Measurements from ENCODE around the gene NLRC5. TPM values are rescaled to one million over a fixed set of nuclear protein-coding genes. Genes with fewer than 3 reads are reported as not detected.

The NLRC5 gene
- total RNA-seq, 1 donor from 2014 or later, result not detected

GRCh38 chr16:57127836-57128235 lies 138.5 kb downstream of the NLRC5 start:
- no peak for DNase-seq (ENCODE audit: low spot score)
- no peaks in the 10 kb centered on the region for H4K20me1 ChIP-seq (ENCODE audit: low read depth)
- H3K4me3 Mint-ChIP-seq, result no peak overlapping the region
- no peak overlapping the region for H3K9ac ChIP-seq
- H3K79me2 ChIP-seq (ENCODE audit: low read depth), result no peaks in the 10 kb centered on the region
- H3K36me3 ChIP-seq, result no peaks in the 10 kb centered on the region
- no peaks in the 10 kb centered on the region for H3F3A ChIP-seq (ENCODE audit: low read depth)
- no peak for TF ChIP-seq EZH2 (IDR thresholded peaks at IDR 0.05)
- TF ChIP-seq, protein P1, sequence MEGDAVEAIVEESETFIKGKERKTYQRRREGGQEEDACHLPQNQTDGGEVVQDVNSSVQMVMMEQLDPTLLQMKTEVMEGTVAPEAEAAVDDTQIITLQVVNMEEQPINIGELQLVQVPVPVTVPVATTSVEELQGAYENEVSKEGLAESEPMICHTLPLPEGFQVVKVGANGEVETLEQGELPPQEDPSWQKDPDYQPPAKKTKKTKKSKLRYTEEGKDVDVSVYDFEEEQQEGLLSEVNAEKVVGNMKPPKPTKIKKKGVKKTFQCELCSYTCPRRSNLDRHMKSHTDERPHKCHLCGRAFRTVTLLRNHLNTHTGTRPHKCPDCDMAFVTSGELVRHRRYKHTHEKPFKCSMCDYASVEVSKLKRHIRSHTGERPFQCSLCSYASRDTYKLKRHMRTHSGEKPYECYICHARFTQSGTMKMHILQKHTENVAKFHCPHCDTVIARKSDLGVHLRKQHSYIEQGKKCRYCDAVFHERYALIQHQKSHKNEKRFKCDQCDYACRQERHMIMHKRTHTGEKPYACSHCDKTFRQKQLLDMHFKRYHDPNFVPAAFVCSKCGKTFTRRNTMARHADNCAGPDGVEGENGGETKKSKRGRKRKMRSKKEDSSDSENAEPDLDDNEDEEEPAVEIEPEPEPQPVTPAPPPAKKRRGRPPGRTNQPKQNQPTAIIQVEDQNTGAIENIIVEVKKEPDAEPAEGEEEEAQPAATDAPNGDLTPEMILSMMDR (IDR thresholded peaks at IDR 0.05), result no peak
- no peak for TF ChIP-seq EZH2phosphoT487 (IDR thresholded peaks at IDR 0.05)
- H3K27ac ChIP-seq, result no peak overlapping the region
- peaks cover 8% of the 10 kb centered on the region for H3K36me3 Mint-ChIP-seq
- H3K9me3 ChIP-seq (ENCODE audit: low read depth), result no peaks in the 10 kb centered on the region
- no peaks in the 10 kb centered on the region for H3K9me3 Mint-ChIP-seq
- peaks cover 44% of the 10 kb centered on the region for H3K4me1 Mint-ChIP-seq
- H3K4me1 ChIP-seq, result peaks cover 13% of the 10 kb centered on the region
- H3K27me3 ChIP-seq, result no peaks in the 10 kb centered on the region
- H3K27ac Mint-ChIP-seq, result peak overlapping the region; percentile 67
- H3K4me2 ChIP-seq, result no peak overlapping the region
- peaks cover 6% of the 10 kb centered on the region for H3K27me3 Mint-ChIP-seq (ENCODE audit: insufficient read depth, low read depth)
- no peak overlapping the region for H3K4me3 ChIP-seq
- H2AFZ ChIP-seq (replicated peaks), result no peak overlapping the region

DNA sequence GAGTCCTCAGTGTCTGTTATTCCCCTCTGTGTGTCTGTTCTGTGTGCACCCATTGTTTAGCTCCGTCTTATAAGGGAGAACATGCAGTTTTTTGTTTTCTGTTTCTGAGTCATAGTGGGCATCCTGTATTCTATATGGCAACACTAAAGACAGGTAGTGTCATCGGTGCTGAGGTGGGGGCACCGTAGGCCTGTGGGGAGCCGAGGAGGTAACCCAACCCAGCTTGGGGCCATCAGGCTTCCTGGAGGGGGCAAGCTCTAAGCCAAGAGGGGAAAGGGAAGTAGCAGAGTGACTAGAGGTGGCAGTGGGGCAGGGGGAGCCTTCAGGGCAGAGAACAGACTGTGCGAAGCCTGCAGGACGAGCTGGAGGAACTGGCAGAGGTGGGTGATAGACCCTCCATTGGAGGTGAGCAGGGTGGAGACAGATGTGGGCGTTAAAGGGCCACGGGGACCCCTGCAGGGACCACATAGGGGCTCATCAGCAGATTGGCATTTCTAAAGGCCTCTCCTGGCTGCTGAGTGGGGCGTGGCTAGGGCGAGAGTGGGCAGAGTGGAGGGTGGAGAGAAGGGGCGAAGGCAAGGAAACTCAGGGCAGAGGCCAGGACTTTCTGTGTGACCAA lies 139.5 kb downstream of the NLRC5 start:
- peaks cover 4% of the 10 kb centered on the region for H3K27me3 Mint-ChIP-seq (ENCODE audit: insufficient read depth, low read depth)
- no peaks in the 10 kb centered on the region for H3K9me3 Mint-ChIP-seq
- Histone ChIP-seq H2AFZ (replicated peaks) (no peak overlapping the region), H3K4me2 (no peak overlapping the region), H3K36me3 (no peaks in the 10 kb centered on the region), H3K9ac (no peak overlapping the region), H3K79me2 (ENCODE audit: low read depth) (no peaks in the 10 kb centered on the region), H3K4me1 (peaks cover 22% of the 10 kb centered on the region), H3K4me3 (no peak overlapping the region), H4K20me1 (ENCODE audit: low read depth) (no peaks in the 10 kb centered on the region), H3K27ac (no peak overlapping the region), H3K9me3 (ENCODE audit: low read depth) (no peaks in the 10 kb centered on the region), H3F3A (ENCODE audit: low read depth) (no peaks in the 10 kb centered on the region), H3K27me3 (no peaks in the 10 kb centered on the region)
- H3K4me1 Mint-ChIP-seq, result peaks cover 49% of the 10 kb centered on the region
- no peak for DNase-seq (ENCODE audit: low spot score)
- no peak overlapping the region for H3K4me3 Mint-ChIP-seq
- peaks cover 6% of the 10 kb centered on the region for H3K36me3 Mint-ChIP-seq
- H3K27ac Mint-ChIP-seq, result peak overlapping the region; percentile 81
- no peak for TF ChIP-seq EZH2 (IDR thresholded peaks at IDR 0.05)
- TF ChIP-seq, protein P1 (IDR thresholded peaks at IDR 0.05), result no peak
- no peak for TF ChIP-seq EZH2phosphoT487 (IDR thresholded peaks at IDR 0.05)

DNA sequence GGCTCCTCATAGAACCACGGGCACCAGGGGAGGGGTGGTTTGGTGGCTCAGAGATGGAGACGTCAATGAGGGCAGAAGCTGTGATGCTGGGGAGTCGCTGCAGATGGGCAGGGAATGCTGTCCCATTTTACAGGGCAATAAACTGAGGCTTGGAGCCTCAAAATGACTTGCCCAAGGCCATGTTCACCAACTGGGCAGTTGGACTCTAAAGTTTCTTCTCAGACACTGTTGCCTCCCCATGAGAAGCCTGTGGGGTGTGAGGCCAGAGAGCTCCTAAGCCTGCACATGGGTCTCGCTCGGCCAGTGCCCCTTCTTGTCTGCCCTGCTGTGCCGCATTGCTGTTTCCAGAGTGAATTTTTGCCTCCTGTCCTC lies 141.6 kb downstream of the NLRC5 start:
- DNase-seq (ENCODE audit: low spot score), result no peak
- TF ChIP-seq EZH2phosphoT487 (IDR thresholded peaks at IDR 0.05), result no peak
- TF ChIP-seq, protein P1 (IDR thresholded peaks at IDR 0.05), result no peak
- no peak for TF ChIP-seq EZH2 (IDR thresholded peaks at IDR 0.05)
- Mint-ChIP-seq H3K27ac (peak overlapping the region; percentile 37), H3K27me3 (ENCODE audit: insufficient read depth, low read depth) (peaks cover 4% of the 10 kb centered on the region), H3K36me3 (peaks cover 6% of the 10 kb centered on the region), H3K4me3 (no peak overlapping the region), H3K4me1 (peaks cover 48% of the 10 kb centered on the region), H3K9me3 (no peaks in the 10 kb centered on the region)
- no peaks in the 10 kb centered on the region for H3K9me3 ChIP-seq (ENCODE audit: low read depth)
- no peaks in the 10 kb centered on the region for H3K79me2 ChIP-seq (ENCODE audit: low read depth)
- H3K27me3 ChIP-seq, result no peaks in the 10 kb centered on the region
- H3K4me2 ChIP-seq, result no peak overlapping the region
- no peak overlapping the region for H3K4me3 ChIP-seq
- H3K4me1 ChIP-seq, result peaks cover 17% of the 10 kb centered on the region
- H4K20me1 ChIP-seq (ENCODE audit: low read depth), result no peaks in the 10 kb centered on the region
- no peak overlapping the region for H2AFZ ChIP-seq (replicated peaks)
- H3K9ac ChIP-seq, result no peak overlapping the region
- H3K27ac ChIP-seq, result no peak overlapping the region
- no peaks in the 10 kb centered on the region for H3K36me3 ChIP-seq
- no peaks in the 10 kb centered on the region for H3F3A ChIP-seq (ENCODE audit: low read depth)

Data from neural progenitor cell (in vitro differentiated cells).